Hepatocyte (in vitro differentiated cells): ENCODE results near the gene TRRAP. TPM values are rescaled to one million over a fixed set of nuclear protein-coding genes. Genes with fewer than 3 reads are reported as not detected.

ENCODE experiments used
- DNase-seq: peaks from one replicate; pipeline ENCODE4 v3.0.0-alpha.2; 2016; ENCODE audit warnings: low spot score
- H2AFZ ChIP-seq: fragments of 200-600 bp; sonication (generic); 2 replicates; pipeline ENCODE4 v1.6.0; 2016; ENCODE audit warnings: antibody characterized with exemption, mild to moderate bottlenecking
- H3K27ac ChIP-seq: fragments of 200-600 bp; sonication (generic); 2 replicates; pipeline ENCODE4 v1.5.1; 2016; ENCODE audit warnings: mild to moderate bottlenecking
- H3K27me3 ChIP-seq: fragments of 200-600 bp; sonication (generic); 2 replicates; pipeline ENCODE4 v1.6.1; 2016
- H3K36me3 ChIP-seq: fragments of 200-600 bp; sonication (generic); replicated peaks from 2 replicates; pipeline ENCODE4 v1.5.1; 2016; ENCODE audit warnings: low read depth; ENCODE audit not compliant: insufficient read depth
- H3K4me1 ChIP-seq: fragments of 200-600 bp; sonication (generic); 2 replicates; pipeline ENCODE4 v1.5.1; 2016; ENCODE audit warnings: mild to moderate bottlenecking, moderate library complexity; ENCODE audit not compliant: insufficient read depth
- H3K4me2 ChIP-seq: fragments of 200-600 bp; sonication (generic); 2 replicates; pipeline ENCODE4 v1.6.0; 2016
- H3K4me3 ChIP-seq: fragments of 200-600 bp; sonication (generic); 2 replicates; pipeline ENCODE4 v1.5.1; 2016; ENCODE audit warnings: mild to moderate bottlenecking
- H3K79me2 ChIP-seq: fragments of 200-600 bp; sonication (generic); 2 replicates; pipeline ENCODE4 v1.6.0; 2017; ENCODE audit warnings: mild to moderate bottlenecking
- H3K9me2 ChIP-seq: fragments of 200-600 bp; sonication (generic); replicated peaks from 2 replicates; pipeline ENCODE4 v1.6.0; 2017; ENCODE audit warnings: mild to moderate bottlenecking; ENCODE audit not compliant: insufficient read depth
- H3K9me3 ChIP-seq: fragments of 200-600 bp; sonication (generic); 2 replicates; pipeline ENCODE4 v1.5.1; 2016; ENCODE audit warnings: low read depth, mild to moderate bottlenecking
- H4K20me1 ChIP-seq: fragments of 200-600 bp; sonication (generic); 2 replicates; pipeline ENCODE4 v1.6.0; 2016; ENCODE audit warnings: mild to moderate bottlenecking; ENCODE audit not compliant: insufficient read depth, poor library complexity, severe bottlenecking
- EZH2 ChIP-seq: fragments of 200-600 bp; sonication (generic); IDR thresholded peaks from 2 replicates; pipeline ENCODE4 v1.6.1; 2016; ENCODE audit warnings: antibody characterized with exemption, mild to moderate bottlenecking, borderline replicate concordance
- EZH2phosphoT487 ChIP-seq: fragments of 200-600 bp; sonication (generic); IDR thresholded peaks from one replicate; pipeline ENCODE4 v1.6.1; 2018; ENCODE audit warnings: antibody characterized with exemption, mild to moderate bottlenecking, low read depth, moderate library complexity; ENCODE audit not compliant: unreplicated experiment, severe bottlenecking
- WGBS: methylation state at CpG from one replicate; pipeline ENCODE4 v1.1.6; 2016; ENCODE audit warnings: low lambda C conversion rate; ENCODE audit errors: missing lambda C conversion rate; 5-methylcytosine and 5-hydroxymethylcytosine counted together
- polyA plus RNA-seq: library from polyadenylated mRNA; unstranded; fragments of >200 nt; fragmentation: Nextera tagmentation; extraction: Ambion mirVana; gene quantifications from 2 replicates; pipeline ENCODE4 v1.2.1, GENCODE V29; 2016
- total RNA-seq: library from RNA; depleted of rRNA; stranded (reverse); fragments of >200 nt; gene quantifications from 2 replicates; pipeline ENCODE4 v1.2.3, GENCODE V29; 2014
- TF ChIP-seq, protein P1 (sequence below): fragments of 200-600 bp; sonication (generic); IDR thresholded peaks from 2 replicates; pipeline ENCODE4 v1.5.1; 2016; ENCODE audit warnings: antibody characterized with exemption, mild to moderate bottlenecking; ENCODE audit not compliant: poor library complexity

The TRRAP gene
- total and polyA plus RNA-seq, 2 experiments from 2014 or later: 6.1 to 25.1 TPM

DNA sequence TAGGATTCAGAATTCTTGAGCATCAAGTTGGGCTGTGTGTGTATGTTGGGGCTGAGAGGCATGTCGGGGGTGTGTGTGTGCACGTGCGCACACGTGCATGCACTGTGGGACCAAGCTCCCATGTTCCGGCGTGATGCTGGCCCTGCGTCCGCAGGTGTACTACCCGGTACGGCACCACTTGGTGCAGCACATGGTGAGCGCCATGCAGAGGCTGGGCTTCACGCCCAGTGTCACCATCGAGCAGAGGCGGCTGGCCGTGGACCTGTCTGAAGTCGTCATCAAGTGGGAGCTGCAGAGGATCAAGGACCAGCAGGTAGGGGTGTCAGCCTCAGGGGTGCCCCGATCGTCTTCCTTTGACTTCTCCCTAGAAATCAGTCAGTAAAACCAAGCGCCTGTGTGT, 77.7 kb downstream of the TRRAP start:
- no peaks in the 10 kb centered on the region for H4K20me1 ChIP-seq
- no peak overlapping the region for H3K27ac ChIP-seq
- no peak overlapping the region for H3K4me3 ChIP-seq
- 97% methylated on average over 17 of the region's 19 CpGs for WGBS
- H3K4me1 ChIP-seq: no peaks in the 10 kb centered on the region
- no peaks in the 10 kb centered on the region for H3K9me2 ChIP-seq
- no peak overlapping the region for H2AFZ ChIP-seq
- no peaks in the 10 kb centered on the region for H3K27me3 ChIP-seq
- TF ChIP-seq EZH2phosphoT487: no peak
- no peak for TF ChIP-seq EZH2
- TF ChIP-seq, protein P1, sequence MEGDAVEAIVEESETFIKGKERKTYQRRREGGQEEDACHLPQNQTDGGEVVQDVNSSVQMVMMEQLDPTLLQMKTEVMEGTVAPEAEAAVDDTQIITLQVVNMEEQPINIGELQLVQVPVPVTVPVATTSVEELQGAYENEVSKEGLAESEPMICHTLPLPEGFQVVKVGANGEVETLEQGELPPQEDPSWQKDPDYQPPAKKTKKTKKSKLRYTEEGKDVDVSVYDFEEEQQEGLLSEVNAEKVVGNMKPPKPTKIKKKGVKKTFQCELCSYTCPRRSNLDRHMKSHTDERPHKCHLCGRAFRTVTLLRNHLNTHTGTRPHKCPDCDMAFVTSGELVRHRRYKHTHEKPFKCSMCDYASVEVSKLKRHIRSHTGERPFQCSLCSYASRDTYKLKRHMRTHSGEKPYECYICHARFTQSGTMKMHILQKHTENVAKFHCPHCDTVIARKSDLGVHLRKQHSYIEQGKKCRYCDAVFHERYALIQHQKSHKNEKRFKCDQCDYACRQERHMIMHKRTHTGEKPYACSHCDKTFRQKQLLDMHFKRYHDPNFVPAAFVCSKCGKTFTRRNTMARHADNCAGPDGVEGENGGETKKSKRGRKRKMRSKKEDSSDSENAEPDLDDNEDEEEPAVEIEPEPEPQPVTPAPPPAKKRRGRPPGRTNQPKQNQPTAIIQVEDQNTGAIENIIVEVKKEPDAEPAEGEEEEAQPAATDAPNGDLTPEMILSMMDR: no peak
- H3K79me2 ChIP-seq: no peaks in the 10 kb centered on the region
- H3K36me3 ChIP-seq: peaks cover 3% of the 10 kb centered on the region
- DNase-seq: no peak
- H3K4me2 ChIP-seq: no peak overlapping the region
- H3K9me3 ChIP-seq: no peaks in the 10 kb centered on the region

DNA sequence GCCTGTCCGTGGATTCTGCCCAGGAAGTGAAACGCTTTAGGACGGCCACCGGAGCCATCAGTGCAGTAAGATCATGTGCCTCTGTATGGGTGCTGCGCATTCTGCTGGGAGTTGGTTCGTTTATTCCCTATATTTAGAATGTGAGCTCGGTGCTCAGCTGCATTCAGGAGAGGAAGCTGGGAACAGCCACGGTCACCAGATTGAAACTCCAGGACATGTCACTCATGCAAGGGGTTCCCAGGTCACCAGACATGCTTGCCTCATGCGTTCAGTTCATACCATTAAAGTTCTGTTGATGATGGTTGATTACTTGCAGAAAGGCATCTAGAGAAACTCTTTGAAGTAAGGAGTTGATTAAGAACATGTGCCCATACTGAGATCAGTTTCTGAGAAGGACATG, 78.1 kb downstream of the TRRAP start:
- H3K79me2 ChIP-seq: no peaks in the 10 kb centered on the region
- no peaks in the 10 kb centered on the region for H4K20me1 ChIP-seq
- no peak overlapping the region for H3K4me2 ChIP-seq
- no peaks in the 10 kb centered on the region for H3K9me3 ChIP-seq
- H2AFZ ChIP-seq: no peak overlapping the region
- H3K4me1 ChIP-seq: no peaks in the 10 kb centered on the region
- no peak overlapping the region for H3K4me3 ChIP-seq
- H3K9me2 ChIP-seq: no peaks in the 10 kb centered on the region
- 91% methylated on average over 9 of the region's 9 CpGs for WGBS
- no peak for DNase-seq
- H3K27ac ChIP-seq: no peak overlapping the region
- H3K27me3 ChIP-seq: no peaks in the 10 kb centered on the region
- TF ChIP-seq, protein P1: no peak
- TF ChIP-seq EZH2phosphoT487: no peak
- TF ChIP-seq EZH2: no peak
- H3K36me3 ChIP-seq: peaks cover 3% of the 10 kb centered on the region

DNA sequence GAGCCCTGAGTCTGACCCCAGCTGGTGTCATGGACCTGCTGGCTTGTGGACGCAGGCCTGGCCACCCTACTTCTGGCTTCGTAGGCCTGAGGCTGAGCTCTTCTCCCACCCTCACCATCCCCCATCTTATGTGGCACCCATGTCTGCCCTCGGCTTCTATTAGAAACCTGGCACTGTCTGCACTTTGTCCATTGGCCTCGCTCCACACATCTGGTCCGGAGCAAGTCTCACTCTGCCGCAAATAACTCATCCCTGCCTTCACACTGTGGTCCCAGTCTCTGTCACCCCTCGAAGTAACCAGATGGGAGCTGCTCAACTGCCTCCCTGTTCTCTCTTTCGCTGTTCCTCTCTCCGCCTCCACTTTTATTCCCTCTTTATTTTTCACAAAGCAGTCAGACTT, 78.6 kb downstream of the TRRAP start:
- no peak overlapping the region for H3K4me2 ChIP-seq
- no peak overlapping the region for H3K4me3 ChIP-seq
- H3K9me2 ChIP-seq: no peaks in the 10 kb centered on the region
- no peaks in the 10 kb centered on the region for H3K9me3 ChIP-seq
- no peaks in the 10 kb centered on the region for H4K20me1 ChIP-seq
- 91% methylated on average over 9 of the region's 9 CpGs for WGBS
- H3K27ac ChIP-seq: no peak overlapping the region
- H3K27me3 ChIP-seq: no peaks in the 10 kb centered on the region
- peaks cover 3% of the 10 kb centered on the region for H3K36me3 ChIP-seq
- TF ChIP-seq EZH2phosphoT487 (no peak), EZH2 (no peak)
- TF ChIP-seq, protein P1: no peak
- H3K4me1 ChIP-seq: no peaks in the 10 kb centered on the region
- no peaks in the 10 kb centered on the region for H3K79me2 ChIP-seq
- H2AFZ ChIP-seq: no peak overlapping the region
- DNase-seq: no peak

DNA sequence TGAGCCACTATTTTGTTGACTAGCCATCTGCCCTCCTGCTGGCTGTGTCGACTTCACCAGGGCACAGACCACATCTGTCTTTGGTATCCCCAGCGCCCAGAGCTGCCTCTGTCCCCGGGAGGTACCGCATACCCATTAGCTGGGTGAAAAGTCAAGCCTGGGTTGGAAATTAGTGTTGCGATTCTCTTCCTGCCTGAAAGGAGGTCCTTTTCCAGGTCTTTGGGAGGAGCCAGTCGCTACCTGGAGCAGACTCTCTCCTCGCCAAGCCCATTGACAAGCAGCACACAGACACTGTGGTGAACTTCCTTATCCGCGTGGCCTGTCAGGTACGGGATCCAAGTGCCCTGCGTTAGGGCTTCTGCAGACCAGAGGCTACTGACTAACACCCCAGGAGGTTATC, 79.4 kb downstream of the TRRAP start:
- no peaks in the 10 kb centered on the region for H4K20me1 ChIP-seq
- no peak for DNase-seq
- H3K9me2 ChIP-seq: no peaks in the 10 kb centered on the region
- H3K79me2 ChIP-seq: no peaks in the 10 kb centered on the region
- no peak overlapping the region for H3K27ac ChIP-seq
- H2AFZ ChIP-seq: no peak overlapping the region
- H3K36me3 ChIP-seq: peaks cover 3% of the 10 kb centered on the region
- H3K4me1 ChIP-seq: no peaks in the 10 kb centered on the region
- TF ChIP-seq EZH2 (no peak), EZH2phosphoT487 (no peak)
- TF ChIP-seq, protein P1: no peak
- no peak overlapping the region for H3K4me2 ChIP-seq
- WGBS: 95% methylated on average over 11 of the region's 11 CpGs
- no peaks in the 10 kb centered on the region for H3K9me3 ChIP-seq
- H3K4me3 ChIP-seq: no peak overlapping the region
- H3K27me3 ChIP-seq: no peaks in the 10 kb centered on the region
